Left colon (tissue), 2 donors: ENCODE results near the gene SYTL5. TPM values are rescaled to one million over a fixed set of nuclear protein-coding genes. Genes with fewer than 3 reads are reported as not detected.

Source experiments
- ATAC-seq: fragments of 200-7000 bp; cut with Tn5 transposase; one replicate; pipeline ENCODE4 v1.9.1; 2020; ENCODE audit warnings: mild to moderate bottlenecking, moderate library complexity
- DNase-seq, 2 donors: peaks; one replicate each; pipeline ENCODE4 v3.0.0-alpha.2; 2020
- intact Hi-C, 2 donors: fragments of 100-400 bp; cut with DNase I in 1 of 2; cut with micrococcal nuclease in 1 of 2; formaldehyde crosslinking; loops; one replicate each; pipeline versions ENCODE4 v1.11.2 to v1.14.0; 2022; cut with DNase I, micrococcal nuclease
- total RNA-seq, 2 donors: library from RNA; stranded (reverse); fragmentation: NEBNext Ultra II Directional; extraction: Animal tissue kit (Norgen Biotek cat#: 25700); gene quantifications; one replicate each; pipeline ENCODE4 v1.2.1, GENCODE V29; 2021
- donor health status: DM: no; HTN: no; CAD: no.
- donor health status: DM: yes; HTN: yes; CAD: no.

Gene SYTL5
- total RNA-seq, 2 donors from 2014 or later = 10.0 to 15.6 TPM

- DNase-seq (no peak), ATAC-seq (peak; percentile 52)
- intact Hi-C loops = no loop called here
Measured at GRCh38 chrX:38081909-38082308, 75.6 kb downstream of the SYTL5 start.

GRCh38 chrX:38082309-38082708 lies 76.0 kb downstream of the SYTL5 start:
- DNase-seq (no peak), ATAC-seq (peak; percentile 64)
- intact Hi-C loops = no loop called here

GRCh38 chrX:38085813-38086212 lies 79.5 kb downstream of the SYTL5 start:
- intact Hi-C loops = no loop called here
- no peak for DNase-seq
- ATAC-seq = peak; percentile 68

DNA sequence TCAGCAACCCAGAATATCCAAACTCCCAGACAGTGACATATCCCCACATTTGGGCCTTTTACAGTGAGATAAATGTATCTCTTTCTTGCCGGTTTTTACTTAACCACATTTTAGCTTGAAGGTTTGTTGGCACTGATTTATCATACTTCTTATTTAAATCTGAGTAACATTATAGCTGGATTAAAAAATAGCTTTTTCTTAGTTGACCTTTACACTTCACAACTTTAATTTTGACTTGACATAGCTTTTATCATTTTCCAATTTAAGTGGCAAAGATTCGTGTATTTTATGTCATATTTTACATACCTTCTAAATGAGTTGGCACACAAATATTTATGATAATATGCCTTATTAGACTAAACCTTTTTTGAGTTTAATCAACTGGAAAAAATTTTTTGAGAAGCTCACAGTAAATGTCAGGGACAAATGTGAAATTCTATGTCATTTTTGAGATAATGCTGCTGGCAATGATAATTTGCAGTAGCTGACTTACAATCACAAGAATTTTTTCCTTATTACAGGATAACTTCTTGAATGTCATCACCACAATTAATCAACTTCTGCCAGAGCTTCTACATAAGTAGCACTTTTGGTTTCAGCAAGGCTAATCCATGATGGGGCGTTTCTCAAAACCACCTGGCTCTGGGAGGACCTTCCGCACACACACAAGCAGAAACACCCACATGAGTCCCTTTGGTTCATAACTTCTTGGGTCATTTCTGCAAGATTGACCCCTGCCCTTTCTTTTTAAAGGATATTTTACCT lies 80.3 kb downstream of the SYTL5 start:
- DNase-seq (no peak), ATAC-seq (no peak)
- intact Hi-C loops = no loop called here

- intact Hi-C loops = no loop called here
- ATAC-seq (no peak), DNase-seq (no peak)
Measured at GRCh38 chrX:38087594-38087993, 81.2 kb downstream of the SYTL5 start.

- intact Hi-C loops = no loop called here
- ATAC-seq (no peak), DNase-seq (no peak)
Measured at GRCh38 chrX:38089173-38089982, 83.0 kb downstream of the SYTL5 start.

DNA sequence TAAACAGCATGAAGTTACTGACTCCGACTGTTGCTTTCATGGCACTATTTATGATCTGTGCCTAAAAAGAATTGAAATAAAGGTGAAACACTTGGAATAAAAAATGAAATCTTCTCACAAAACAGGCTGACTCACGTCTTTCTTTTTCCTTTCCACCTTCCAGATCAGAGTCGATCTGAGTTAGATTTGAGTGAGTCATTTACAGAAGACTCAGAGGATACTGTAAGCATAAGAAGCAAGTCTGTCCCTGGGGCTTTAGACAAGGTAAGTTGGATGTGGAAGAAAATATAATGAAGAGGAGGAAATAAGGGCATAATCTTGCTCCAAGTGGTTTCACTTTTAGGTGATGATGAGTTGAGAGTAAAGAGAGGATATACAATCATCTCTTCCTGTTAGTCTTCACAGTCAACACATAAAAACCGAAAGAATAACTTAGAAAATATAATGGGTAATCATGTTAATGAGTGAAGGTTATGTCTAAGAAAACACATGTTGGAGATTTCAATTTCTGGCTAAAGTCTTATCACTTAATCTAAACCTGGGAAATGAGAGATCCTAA lies 89.7 kb downstream of the SYTL5 start:
- intact Hi-C loops = no loop called here
- no peak for DNase-seq
- ATAC-seq = peak; percentile 49

DNA sequence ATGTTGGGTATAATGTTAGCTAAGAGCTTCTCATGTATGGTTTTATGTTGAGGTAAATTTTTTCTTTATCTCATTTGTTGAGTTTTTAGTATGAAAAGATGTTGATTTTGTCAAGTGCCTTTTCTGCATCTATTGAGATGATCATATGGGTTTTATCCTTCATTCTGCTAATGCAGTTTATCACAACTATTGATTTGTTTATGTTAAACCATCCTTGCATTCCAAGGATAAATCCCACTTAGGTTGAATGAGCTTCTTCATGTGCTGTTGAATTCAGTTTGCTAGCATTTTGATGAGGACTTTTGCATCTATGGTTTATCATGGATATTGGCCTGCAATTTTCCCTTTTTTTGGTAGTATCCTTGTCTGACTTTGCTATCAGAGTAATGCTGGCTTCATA lies 93.3 kb downstream of the SYTL5 start:
- no peak for ATAC-seq
- intact Hi-C loops = no loop called here
- no peak for DNase-seq

- no peak for DNase-seq
- intact Hi-C loops = no loop called here
- no peak for ATAC-seq
Measured at GRCh38 chrX:38102240-38102639, 95.9 kb downstream of the SYTL5 start.

DNA sequence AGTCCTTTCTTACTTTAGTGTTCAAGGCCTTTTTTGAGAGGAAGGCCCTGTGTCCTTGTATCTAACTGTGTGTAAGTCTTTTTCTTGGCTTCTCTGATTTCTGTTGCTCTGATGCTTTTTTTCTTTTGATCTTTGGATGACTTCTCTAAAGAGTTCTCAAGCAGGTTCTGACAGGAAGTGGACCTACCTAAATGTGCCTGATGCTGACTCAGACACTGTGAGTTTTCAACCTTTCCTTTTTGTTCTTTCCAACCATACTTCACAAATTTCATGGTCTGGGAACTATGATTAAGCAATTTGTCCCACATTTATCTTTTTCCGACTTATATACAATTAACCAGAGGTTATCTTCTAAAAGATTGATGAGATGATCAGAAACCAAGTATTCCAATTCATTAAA lies 96.5 kb downstream of the SYTL5 start:
- DNase-seq = no peak
- no peak for ATAC-seq
- intact Hi-C loops = no loop called here

- intact Hi-C loops = no loop called here
- DNase-seq (no peak), ATAC-seq (no peak)
Measured at GRCh38 chrX:38103857-38104812, 97.8 kb downstream of the SYTL5 start.

DNA sequence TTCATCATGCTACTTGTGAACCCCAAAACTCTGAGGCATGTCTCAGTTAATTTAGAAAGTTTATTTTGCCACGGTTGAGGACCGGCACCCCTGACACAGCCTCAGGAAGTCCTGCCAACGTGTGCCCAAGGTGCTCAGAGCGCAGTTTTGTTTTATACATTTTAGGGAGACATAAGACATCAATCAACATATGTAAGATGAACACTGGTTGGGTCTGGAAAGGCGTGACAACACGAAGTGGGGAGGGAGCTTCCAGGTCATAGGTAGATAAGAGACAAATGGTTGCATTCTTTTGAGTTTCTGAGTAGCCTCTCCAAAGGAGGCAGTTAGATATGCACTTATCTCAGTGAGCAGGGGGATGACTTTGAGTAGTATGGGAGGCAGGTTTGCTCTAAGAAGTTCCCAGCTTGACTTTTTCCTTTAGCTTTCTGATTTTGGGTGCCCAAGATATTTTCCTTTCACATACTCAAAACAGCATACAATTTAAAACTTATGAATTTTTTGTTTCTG lies 98.9 kb downstream of the SYTL5 start:
- DNase-seq (no peak), ATAC-seq (no peak)
- intact Hi-C loops = no loop called here

GRCh38 chrX:38106991-38107655 lies 100.8 kb downstream of the SYTL5 start:
- DNase-seq (no peak), ATAC-seq (peak; percentile 78)
- intact Hi-C loops = no loop called here

DNA sequence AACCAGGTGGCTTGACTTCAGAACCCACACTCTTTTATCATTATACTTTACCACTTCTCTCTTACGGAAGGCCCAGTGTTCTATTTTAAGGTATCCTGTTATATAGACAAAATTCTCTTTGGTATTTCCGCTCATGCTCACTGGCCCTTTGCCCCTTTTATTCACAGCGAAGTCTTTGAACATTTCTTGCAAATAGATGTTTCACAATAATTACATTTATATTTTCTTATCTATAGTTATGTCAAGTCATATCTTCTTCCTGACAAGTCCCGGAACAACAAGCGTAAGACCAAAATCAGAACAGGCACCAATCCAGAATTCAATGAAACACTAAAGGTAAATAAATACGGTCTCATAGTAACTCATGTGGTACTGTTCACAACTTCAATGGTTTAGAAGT lies 102.0 kb downstream of the SYTL5 start:
- no peak for ATAC-seq
- DNase-seq = no peak
- intact Hi-C loops = no loop called here

GRCh38 chrX:38109042-38109898 lies 102.9 kb downstream of the SYTL5 start:
- ATAC-seq (peak; percentile 89), DNase-seq (peak; percentile 7 to 29)
- intact Hi-C loops = no loop called here

DNA sequence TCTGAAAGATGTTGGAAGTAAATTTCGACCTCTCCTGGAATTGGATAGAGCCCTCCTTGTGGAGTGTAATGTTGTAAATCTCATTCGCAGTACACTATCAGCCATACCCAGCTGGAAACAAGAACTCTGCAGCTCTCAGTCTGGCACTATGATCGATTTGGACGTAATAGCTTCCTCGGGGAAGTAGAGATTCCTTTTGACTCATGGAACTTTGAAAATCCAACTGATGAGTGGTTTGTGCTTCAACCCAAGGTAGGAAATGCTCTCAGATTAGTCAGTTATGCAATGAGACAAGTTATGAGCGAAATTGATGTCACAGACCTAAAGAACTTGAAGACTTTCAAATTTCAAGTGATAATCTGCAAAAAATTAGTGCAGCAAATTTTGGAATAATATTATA lies 103.9 kb downstream of the SYTL5 start:
- ATAC-seq = no peak
- intact Hi-C loops = no loop called here
- no peak for DNase-seq

DNA sequence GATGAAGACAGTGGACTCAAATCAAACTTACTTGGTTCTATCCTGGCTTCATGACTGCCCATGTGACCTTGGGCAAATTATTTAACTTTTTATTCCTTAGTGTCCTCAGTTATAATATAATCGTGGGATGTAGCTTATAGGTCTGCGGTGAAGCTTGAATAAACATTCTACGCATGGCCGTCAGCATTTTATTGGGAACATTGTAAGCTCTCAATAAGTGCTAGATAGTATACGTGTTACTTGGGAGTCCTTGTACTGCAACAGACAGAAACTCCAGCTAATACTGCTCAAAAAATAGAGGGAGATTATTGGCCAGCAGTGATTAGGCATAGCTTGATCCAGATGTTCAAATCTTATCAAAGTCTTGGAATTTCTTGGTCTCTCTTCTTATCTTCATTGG lies 104.8 kb downstream of the SYTL5 start:
- intact Hi-C loops = no loop called here
- ATAC-seq = no peak
- no peak for DNase-seq
